SK-N-SH (cell line): ENCODE results near the gene CCL16. TPM values are rescaled to one million over a fixed set of nuclear protein-coding genes. Genes with fewer than 3 reads are reported as not detected.

Source experiments
- CTCF ChIA-PET: fragments of 300-600, 350-600 bp; formaldehyde crosslinking; extraction: SDS; loops from one replicate; lab custom pipeline; 2021; lab: Yijun Ruan, JAX
- POLR2A ChIA-PET: fragments of 350-600 bp; sonication (Branson Sonifier 250); formaldehyde crosslinking; extraction: SDS; loops from one replicate; lab custom pipeline; 2020; ENCODE audit warnings: antibody characterized with exemption, inconsistent platforms; lab: Yijun Ruan, JAX
- DNase-seq: peaks from one replicate; pipeline ENCODE4 v3.0.0; 2012
- H2AFZ ChIP-seq: fragments of 200-600 bp; sonication (generic); 2 replicates; pipeline ENCODE4 v1.8.1; 2016; ENCODE audit warnings: antibody characterized with exemption, mild to moderate bottlenecking, low read depth
- H3F3A ChIP-seq: fragments of 200-600 bp; sonication (generic); replicated peaks from 2 replicates; pipeline ENCODE3; 2016; ENCODE audit warnings: antibody characterized with exemption, mild to moderate bottlenecking; ENCODE audit not compliant: insufficient read depth
- H3K27ac ChIP-seq, 2 experiments: fragments of 200-500 bp in 1 of 2; fragments of 200-600 bp in 1 of 2; sonication (Bioruptor generic) in 1 of 2; sonication (generic), shearing (Covaris generic) in 1 of 2; 2 replicates each; pipeline versions ENCODE4 v1.5.1 to v1.6.1; 2014 to 2016; ENCODE audit warnings: low read depth in 2 of 2, inconsistent platforms in 1 of 2, low read length in 1 of 2, mild to moderate bottlenecking in 1 of 2, mixed read lengths in 1 of 2
- H3K27me3 ChIP-seq: fragments of 200-600 bp; sonication (generic), shearing (Covaris generic); 2 replicates; pipeline ENCODE4 v1.6.1; 2016; ENCODE audit warnings: mixed run types; ENCODE audit not compliant: insufficient read depth
- H3K36me3 ChIP-seq, 2 experiments: fragments of 200-500 bp in 1 of 2; fragments of 200-600 bp in 1 of 2; sonication (Bioruptor generic) in 1 of 2; sonication (generic) in 1 of 2; replicated peaks in 1 of 2; 2 replicates each; pipeline versions ENCODE3 to v1.5.1; 2014 to 2016; ENCODE audit warnings: low read length in 1 of 2, mild to moderate bottlenecking in 1 of 2; ENCODE audit not compliant: insufficient read depth in 2 of 2, control insufficient read depth in 1 of 2
- H3K4me1 ChIP-seq, 2 experiments: fragments of 200-500 bp in 1 of 2; fragments of 200-600 bp in 1 of 2; sonication (Bioruptor generic) in 1 of 2; sonication (generic), shearing (Covaris generic) in 1 of 2; 2 replicates each; pipeline versions ENCODE4 v1.5.1 to v1.6.1; 2014 to 2016; ENCODE audit warnings: low read depth in 1 of 2, low read length in 1 of 2, mixed run types in 1 of 2; ENCODE audit not compliant: insufficient read depth in 2 of 2, control insufficient read depth in 1 of 2
- H3K4me2 ChIP-seq: fragments of 200-600 bp; sonication (generic), shearing (Covaris generic); 2 replicates; pipeline ENCODE4 v1.6.1; 2017; ENCODE audit warnings: mixed run types
- H3K4me3 ChIP-seq, 2 experiments: fragments of 200-500 bp in 1 of 2; fragments of 200-600 bp in 1 of 2; sonication (Bioruptor generic) in 1 of 2; sonication (generic), shearing (Covaris generic) in 1 of 2; 2 replicates each; pipeline versions ENCODE4 v1.5.1 to v1.8.1; 2014 to 2016; ENCODE audit warnings: low read depth in 2 of 2, inconsistent platforms in 1 of 2, low read length in 1 of 2, mild to moderate bottlenecking in 1 of 2, mixed read lengths in 1 of 2, moderate library complexity in 1 of 2
- H3K79me2 ChIP-seq: fragments of 200-600 bp; sonication (generic); 2 replicates; pipeline ENCODE4 v1.8.1; 2017; ENCODE audit warnings: mild to moderate bottlenecking; ENCODE audit not compliant: insufficient read depth
- H3K9ac ChIP-seq: fragments of 200-600 bp; sonication (generic); 2 replicates; pipeline ENCODE4 v1.6.1; 2017; ENCODE audit warnings: mixed run types
- H3K9me2 ChIP-seq: fragments of 200-600 bp; sonication (generic); 2 replicates; pipeline ENCODE4 v1.6.1; 2017; ENCODE audit warnings: mixed run types
- H3K9me3 ChIP-seq: fragments of 200-600 bp; sonication (generic); 2 replicates; pipeline ENCODE4 v1.6.1; 2017; ENCODE audit warnings: mixed run types, mild to moderate bottlenecking, moderate library complexity
- H4K20me1 ChIP-seq: fragments of 200-600 bp; sonication (generic); 2 replicates; pipeline ENCODE4 v1.6.1; 2017; ENCODE audit warnings: mild to moderate bottlenecking, mixed run types; ENCODE audit not compliant: insufficient read depth
- CHD2 ChIP-seq: fragments of 150-350 bp; IDR thresholded peaks from 2 replicates; pipeline ENCODE4 v1.6.1; 2018; ENCODE audit warnings: low read length; ENCODE audit not compliant: partially characterized antibody
- CTCF ChIP-seq: fragments of 200-600 bp; sonication (generic); IDR thresholded peaks from 2 replicates; pipeline ENCODE4 v1.6.1; 2017; ENCODE audit warnings: antibody characterized with exemption, mild to moderate bottlenecking, moderate library complexity
- ELF1 ChIP-seq: IDR thresholded peaks from 2 replicates; pipeline ENCODE4 v1.4.0; 2012
- FOSL2 ChIP-seq: IDR thresholded peaks from 2 replicates; pipeline ENCODE4 v1.4.0; 2012; ENCODE audit warnings: low read depth, mild to moderate bottlenecking, moderate library complexity, borderline replicate concordance
- FOXJ3 ChIP-seq: sonication (generic); formaldehyde crosslinking; IDR thresholded peaks from 2 replicates; pipeline ENCODE4 v1.5.1; 2020; ENCODE audit warnings: mild to moderate bottlenecking, missing genetic modification reagents
- FOXM1 ChIP-seq: IDR thresholded peaks from 2 replicates; pipeline ENCODE4 v1.4.0; 2012; ENCODE audit warnings: low read depth, mild to moderate bottlenecking
- GABPA ChIP-seq: IDR thresholded peaks from 2 replicates; pipeline ENCODE4 v1.4.0; 2012; ENCODE audit warnings: low read depth, mild to moderate bottlenecking
- IRF3 ChIP-seq: fragments of 150-350 bp; IDR thresholded peaks from 2 replicates; pipeline ENCODE4 v1.6.1; 2016; ENCODE audit warnings: mild to moderate bottlenecking, low read depth, low read length
- MAX ChIP-seq: IDR thresholded peaks from 2 replicates; pipeline ENCODE4 v1.4.0; 2012; ENCODE audit warnings: low read depth
- MEF2A ChIP-seq: IDR thresholded peaks from 2 replicates; pipeline ENCODE4 v1.4.0; 2012; ENCODE audit warnings: low read depth, borderline replicate concordance
- NRF1 ChIP-seq: IDR thresholded peaks from 2 replicates; pipeline ENCODE4 v1.6.1; 2012; ENCODE audit warnings: low read depth, mild to moderate bottlenecking, low read length
- RAD21 ChIP-seq: IDR thresholded peaks from 2 replicates; pipeline ENCODE4 v1.6.1; 2012; ENCODE audit warnings: mild to moderate bottlenecking, low read length
- RXRA ChIP-seq: IDR thresholded peaks from 2 replicates; pipeline ENCODE4 v1.4.0; 2012; ENCODE audit warnings: low read depth, mild to moderate bottlenecking, borderline replicate concordance
- SIN3A ChIP-seq: IDR thresholded peaks from 2 replicates; pipeline ENCODE4 v1.6.1; 2012; ENCODE audit warnings: low read depth, mild to moderate bottlenecking, low read length, moderate library complexity, borderline replicate concordance
- SMC3 ChIP-seq: IDR thresholded peaks from 2 replicates; pipeline ENCODE4 v1.6.1; 2012; ENCODE audit warnings: low read depth, low read length, improper control_type of control experiment
- TAF1 ChIP-seq: IDR thresholded peaks from 2 replicates; pipeline ENCODE4 v1.6.1; 2012; ENCODE audit warnings: low read depth, mild to moderate bottlenecking, low read length, moderate library complexity, borderline replicate concordance
- TEAD4 ChIP-seq: IDR thresholded peaks from 2 replicates; pipeline ENCODE4 v1.4.0; 2012; ENCODE audit warnings: mild to moderate bottlenecking, borderline replicate concordance; ENCODE audit not compliant: insufficient read depth
- YY1 ChIP-seq: IDR thresholded peaks from 2 replicates; pipeline ENCODE4 v1.4.0; 2012; ENCODE audit warnings: low read depth, mild to moderate bottlenecking
- ZBTB33 ChIP-seq: IDR thresholded peaks from 2 replicates; pipeline ENCODE4 v1.4.0; 2012; ENCODE audit warnings: low read depth, borderline replicate concordance
- WGBS: methylation state at CpG from one replicate; pipeline ENCODE4 v1.1.6; 2017; ENCODE audit warnings: low lambda C conversion rate; 5-methylcytosine and 5-hydroxymethylcytosine counted together
- polyA plus RNA-seq, 3 experiments: library from polyadenylated mRNA; depleted of rRNA; stranded (reverse); fragments of >200 nt; gene quantifications; 2 replicates each; pipeline ENCODE4 v1.2.3, GENCODE V29; 2012
- TF ChIP-seq, protein P1 (sequence below): IDR thresholded peaks from 2 replicates; pipeline ENCODE4; 2012

CCL16 gene
- polyA plus RNA-seq, 1 of the 3 experiments (the other 2 are of a cell fraction), result not detected

DNA sequence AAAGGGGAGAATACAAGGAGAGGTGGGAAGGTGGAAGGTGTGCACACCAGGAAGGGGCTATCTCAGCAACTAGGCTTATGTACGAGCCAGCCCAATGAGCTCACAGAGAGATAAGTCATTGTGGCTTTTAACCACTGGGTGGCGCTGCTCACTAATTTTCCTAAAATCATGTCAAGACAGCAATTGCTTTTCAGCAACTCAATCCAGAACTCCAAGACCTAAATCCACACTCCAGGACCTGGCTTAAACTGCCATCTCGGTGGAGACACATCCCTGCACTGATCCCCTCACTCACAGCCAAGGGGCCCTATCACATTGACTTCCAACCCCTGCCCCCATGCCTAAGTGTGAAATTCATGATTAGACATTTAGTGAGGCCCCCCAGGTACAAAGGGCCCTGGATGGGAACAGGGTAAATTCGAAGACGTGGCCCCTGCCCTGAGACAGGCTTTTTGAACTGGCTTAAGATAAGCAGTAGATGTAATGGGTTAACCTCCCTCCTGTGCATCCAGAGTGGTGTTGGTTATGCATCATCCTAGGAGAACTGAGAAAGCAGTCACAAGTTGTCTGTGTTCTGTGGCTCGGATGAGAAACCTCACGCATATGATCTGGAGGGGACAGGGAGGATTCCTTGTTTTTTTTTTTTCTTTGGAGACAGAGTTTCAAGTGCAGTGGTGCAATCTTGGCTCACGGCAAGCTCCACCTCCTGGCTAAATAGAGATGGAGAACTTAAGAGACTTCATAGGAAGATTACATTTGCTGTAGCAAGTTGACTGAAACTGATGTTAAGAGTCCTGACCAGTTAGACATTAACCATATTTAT lies 11.5 kb downstream of the CCL16 start:
- no peak overlapping the region for H3K4me3 ChIP-seq
- no peaks in the 10 kb centered on the region for H3K9me2 ChIP-seq
- no peaks in the 10 kb centered on the region for H3K9me3 ChIP-seq
- peaks cover 30% of the 10 kb centered on the region; the same call in 1 of the 2 replicates for H3K27me3 ChIP-seq
- 8% methylated on average over 8 of the region's 8 CpGs for WGBS
- no peak overlapping the region for H2AFZ ChIP-seq
- H3K79me2 ChIP-seq, result no peaks in the 10 kb centered on the region
- no peak overlapping the region for H3K9ac ChIP-seq
- peak; percentile 60 for DNase-seq
- no peaks in the 10 kb centered on the region for H3K36me3 ChIP-seq
- H4K20me1 ChIP-seq, result no peaks in the 10 kb centered on the region
- H3K4me2 ChIP-seq, result no peak overlapping the region
- no peaks in the 10 kb centered on the region for H3F3A ChIP-seq
- POLR2A ChIA-PET, result interaction anchor here (0.5 kb wide), 1 partner anchor 18 kb away, joined by 3 read pairs; no protein-coding TSS in a partner anchor
- TF ChIP-seq FOXJ3 (CRISPR knock-in tag) (no peak), YY1 (no peak), CTCF (peak; percentile 81), MEF2A (no peak), SMC3 (peak; percentile 61), RAD21 (peak; percentile 87)
- H3K27ac ChIP-seq, result no peak overlapping the region
- CTCF ChIA-PET, result interaction anchor here (0.6 to 5.7 kb wide), 30 partner anchors 8 to 513 kb away, joined by 3 to 48 read pairs (median 4); partner anchors contain the start of gene CCL16
- H3K4me1 ChIP-seq, result no peaks in the 10 kb centered on the region

- Histone ChIP-seq H3F3A (no peaks in the 10 kb centered on the region), H3K9ac (no peak overlapping the region), H3K27me3 (peaks cover 35% of the 10 kb centered on the region; the same call in 1 of the 2 replicates), H3K9me2 (no peaks in the 10 kb centered on the region), H3K36me3 (no peaks in the 10 kb centered on the region), H3K9me3 (no peaks in the 10 kb centered on the region), H3K4me3 (no peak overlapping the region), H3K4me1 (no peaks in the 10 kb centered on the region), H3K79me2 (no peaks in the 10 kb centered on the region), H3K27ac (no peak overlapping the region), H2AFZ (no peak overlapping the region), H3K4me2 (no peak overlapping the region), H4K20me1 (no peaks in the 10 kb centered on the region)
- WGBS, result 30% methylated on average over 10 of the region's 10 CpGs
- POLR2A ChIA-PET, result no interaction called here
- no peak for DNase-seq
- CTCF ChIA-PET, result interaction anchor here (0.6 to 5.7 kb wide), 12 partner anchors 9 to 514 kb away, joined by 3 to 48 read pairs (median 5); no protein-coding TSS in a partner anchor
- TF ChIP-seq FOXM1 (no peak), GABPA (no peak), ELF1 (no peak), SMC3 (no peak), SIN3A (no peak), TAF1 (no peak), RXRA (no peak), ZBTB33 (no peak), FOSL2 (no peak), NRF1 (no peak), CHD2 (no peak), TEAD4 (no peak), MAX (no peak), IRF3 (no peak)
- TF ChIP-seq, protein P1, sequence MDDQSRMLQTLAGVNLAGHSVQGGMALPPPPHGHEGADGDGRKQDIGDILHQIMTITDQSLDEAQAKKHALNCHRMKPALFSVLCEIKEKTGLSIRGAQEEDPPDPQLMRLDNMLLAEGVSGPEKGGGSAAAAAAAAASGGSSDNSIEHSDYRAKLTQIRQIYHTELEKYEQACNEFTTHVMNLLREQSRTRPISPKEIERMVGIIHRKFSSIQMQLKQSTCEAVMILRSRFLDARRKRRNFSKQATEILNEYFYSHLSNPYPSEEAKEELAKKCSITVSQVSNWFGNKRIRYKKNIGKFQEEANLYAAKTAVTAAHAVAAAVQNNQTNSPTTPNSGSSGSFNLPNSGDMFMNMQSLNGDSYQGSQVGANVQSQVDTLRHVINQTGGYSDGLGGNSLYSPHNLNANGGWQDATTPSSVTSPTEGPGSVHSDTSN, result no peak
These were observed 12.7 kb downstream of the CCL16 start for GRCh38 chr17:35968520-35969054.
